GM10847 (cell line): ENCODE data around the gene RUNX1.

Experiments
- POLR2A ChIP-seq: IDR thresholded peaks from 2 replicates; pipeline ENCODE4 v1.6.1; 2011; ENCODE audit not compliant: insufficient read length; ENCODE audit errors: extremely low read depth

Gene RUNX1

GRCh38 chr21:34792504-34793089, 256.5 kb downstream of the RUNX1 start:
- no peak for TF ChIP-seq POLR2A

- TF ChIP-seq POLR2A: no peak
Observed at GRCh38 chr21:34791776-34792503, 257.2 kb downstream of the RUNX1 start.

GRCh38 chr21:34790834-34791233, 258.3 kb downstream of the RUNX1 start:
- no peak for TF ChIP-seq POLR2A

- TF ChIP-seq POLR2A: no peak
Observed at GRCh38 chr21:34790341-34790740, 258.8 kb downstream of the RUNX1 start.

GRCh38 chr21:34788879-34789278, 260.2 kb downstream of the RUNX1 start:
- no peak for TF ChIP-seq POLR2A

- TF ChIP-seq POLR2A: no peak
Observed at GRCh38 chr21:34783815-34784214, 265.3 kb downstream of the RUNX1 start.

- no peak for TF ChIP-seq POLR2A
Observed at GRCh38 chr21:34782506-34783360, 266.4 kb downstream of the RUNX1 start.

- TF ChIP-seq POLR2A: no peak
Observed at GRCh38 chr21:34781526-34781925, 267.6 kb downstream of the RUNX1 start.

GRCh38 chr21:34779860-34780259, 269.2 kb downstream of the RUNX1 start:
- TF ChIP-seq POLR2A: no peak

GRCh38 chr21:34775793-34776192, 273.3 kb downstream of the RUNX1 start:
- no peak for TF ChIP-seq POLR2A

GRCh38 chr21:34774750-34775149, 274.4 kb downstream of the RUNX1 start:
- TF ChIP-seq POLR2A: no peak

GRCh38 chr21:34771512-34772028, 277.5 kb downstream of the RUNX1 start:
- no peak for TF ChIP-seq POLR2A

GRCh38 chr21:34770576-34770975, 278.5 kb downstream of the RUNX1 start:
- TF ChIP-seq POLR2A: no peak

- no peak for TF ChIP-seq POLR2A
Observed at GRCh38 chr21:34768326-34768725, 280.8 kb downstream of the RUNX1 start.

GRCh38 chr21:34766862-34767261, 282.2 kb downstream of the RUNX1 start:
- no peak for TF ChIP-seq POLR2A

- no peak for TF ChIP-seq POLR2A
Observed at GRCh38 chr21:34765619-34766018, 283.5 kb downstream of the RUNX1 start.
